Left ventricle myocardium inferior (tissue), 1 donor: ENCODE measurements around the gene PNMA8C. TPM values are rescaled to one million over a fixed set of nuclear protein-coding genes. Genes with fewer than 3 reads are reported as not detected.
A peak's percentile ranks its signal among the peaks of the same experiment; 100 is the strongest.
"Not testable (repeated sequence)": the region's sequence is repeated elsewhere in the genome, so short reads cannot be mapped to it uniquely, and the experiment has no call there.

ENCODE experiments used
- DNase-seq: peaks from one replicate; pipeline ENCODE4 v3.0.0-alpha.2; 2020
- H3K27ac ChIP-seq: fragments of 200-600 bp; replicated peaks from 2 replicates; pipeline ENCODE4 v1.8.0; 2021
- H3K27me3 ChIP-seq: fragments of 200-600 bp; 2 replicates; pipeline ENCODE4 v1.8.0; 2021; ENCODE audit warnings: low read depth
- H3K36me3 ChIP-seq: fragments of 200-600 bp; 2 replicates; pipeline ENCODE4 v1.8.0; 2021
- H3K4me1 ChIP-seq: fragments of 200-600 bp; 2 replicates; pipeline ENCODE4 v1.8.0; 2021
- H3K4me3 ChIP-seq: fragments of 200-600 bp; 2 replicates; pipeline ENCODE4 v1.8.0; 2021; ENCODE audit warnings: mild to moderate bottlenecking, moderate library complexity
- H3K9me3 ChIP-seq: fragments of 200-600 bp; replicated peaks from 2 replicates; pipeline ENCODE4 v1.8.0; 2021
- CTCF ChIP-seq: fragments of 200-600 bp; IDR thresholded peaks from 2 replicates; pipeline ENCODE4 v1.8.0; 2021; ENCODE audit warnings: antibody characterized with exemption, mild to moderate bottlenecking, borderline replicate concordance
- intact Hi-C: fragments of 100-400 bp; cut with micrococcal nuclease; formaldehyde crosslinking; loops from one replicate; pipeline ENCODE4 v1.11.0; 2022
- total RNA-seq: library from RNA; stranded (reverse); fragmentation: NEBNext Ultra II Directional; extraction: Animal tissue kit (Norgen Biotek cat#: 25700); gene quantifications from one replicate; pipeline ENCODE4 v1.2.1, GENCODE V29; 2021
- donor health status: DM: no; HTN: yes; CAD: no; lungs with severe emphysema.

Gene PNMA8C
- total RNA-seq, 1 donor from 2014 or later: not detected

DNA sequence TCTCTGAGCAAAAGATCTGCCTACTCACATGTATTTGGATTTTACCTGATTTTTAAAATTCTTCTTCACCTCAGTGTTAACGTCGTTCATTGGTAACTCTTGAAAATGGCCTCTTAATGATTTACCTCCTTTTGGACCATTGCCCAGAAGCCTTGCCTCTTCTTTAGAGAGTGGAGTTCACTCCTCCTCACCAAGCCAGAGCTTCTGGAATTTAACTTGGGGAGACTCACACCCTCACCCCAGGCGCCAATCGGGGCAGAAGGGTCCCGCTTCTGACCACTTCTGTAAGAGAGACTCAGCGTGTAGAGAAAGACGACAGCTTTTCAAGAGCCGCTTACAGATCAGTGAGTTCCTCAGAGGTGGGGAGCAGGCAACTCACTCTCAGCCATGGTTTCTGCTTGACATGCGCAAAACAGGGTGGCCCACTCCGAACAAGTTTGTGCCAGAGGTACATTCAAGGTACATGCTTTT lies 2.7 kb downstream of the PNMA8C start:
- intact Hi-C loops: no loop called here
- no peak for DNase-seq
- peaks cover 29% of the 10 kb centered on the region for H3K27me3 ChIP-seq
- no peaks in the 10 kb centered on the region for H3K36me3 ChIP-seq
- H3K4me3 ChIP-seq: peak overlapping the region; percentile 72
- H3K4me1 ChIP-seq: peaks cover 31% of the 10 kb centered on the region
- TF ChIP-seq CTCF: no peak
- peak overlapping the region; percentile 70 for H3K27ac ChIP-seq
- no peaks in the 10 kb centered on the region for H3K9me3 ChIP-seq

- no peaks in the 10 kb centered on the region for H3K36me3 ChIP-seq
- H3K4me1 ChIP-seq: peaks cover 21% of the 10 kb centered on the region
- no peak for TF ChIP-seq CTCF
- H3K4me3 ChIP-seq: no peak overlapping the region
- no peaks in the 10 kb centered on the region for H3K9me3 ChIP-seq
- DNase-seq: no peak
- no peak overlapping the region for H3K27ac ChIP-seq
- peaks cover 25% of the 10 kb centered on the region for H3K27me3 ChIP-seq
- intact Hi-C loops: no loop called here
Observed at GRCh38 chr19:46423188-46423587, 5.5 kb downstream of the PNMA8C start.

DNA sequence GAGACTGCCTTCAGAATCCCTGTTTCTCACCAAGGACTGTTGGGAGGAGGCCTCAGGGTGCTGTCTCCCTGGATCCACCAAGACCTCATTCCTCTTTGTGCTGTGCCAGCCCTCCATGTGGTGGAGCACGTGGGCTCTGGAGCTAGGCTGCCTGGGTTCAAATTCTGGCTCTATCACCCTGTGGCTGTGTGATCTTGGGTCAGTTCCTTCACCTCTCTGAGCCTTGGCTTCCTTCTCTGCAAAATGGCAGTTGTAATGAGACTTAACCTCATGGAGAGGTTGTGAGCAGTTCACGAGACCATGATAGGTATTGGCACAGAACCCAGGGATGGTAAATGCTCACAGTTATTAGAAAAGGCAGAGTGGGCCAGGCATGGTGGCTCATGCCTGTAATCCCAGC lies 6.4 kb downstream of the PNMA8C start:
- Histone ChIP-seq H3K9me3 (no peaks in the 10 kb centered on the region), H3K36me3 (no peaks in the 10 kb centered on the region), H3K4me3 (no peak overlapping the region), H3K27me3 (peaks cover 18% of the 10 kb centered on the region), H3K4me1 (peaks cover 20% of the 10 kb centered on the region), H3K27ac (no peak overlapping the region)
- no peak for TF ChIP-seq CTCF
- no peak for DNase-seq
- intact Hi-C loops: no loop called here

DNA sequence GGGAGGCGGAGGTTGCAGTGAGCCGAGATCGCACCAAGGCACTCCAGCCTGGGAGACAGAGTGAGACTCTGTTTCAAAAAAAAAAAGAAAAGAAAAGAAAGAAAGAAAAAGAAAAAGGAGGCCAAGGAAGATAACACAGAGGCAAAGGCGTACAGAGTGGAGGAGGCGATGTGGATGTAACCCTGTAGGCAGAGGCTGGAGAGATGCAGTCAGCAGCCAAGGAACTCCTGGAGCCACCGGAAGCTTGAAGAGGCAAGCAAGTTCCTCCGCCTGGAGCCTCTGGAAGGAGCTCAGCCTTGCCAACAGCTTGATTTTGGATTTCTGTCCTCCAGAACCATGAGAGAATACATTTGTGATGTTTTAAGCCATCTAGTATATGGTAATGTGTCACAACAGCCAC lies 8.7 kb downstream of the PNMA8C start:
- Histone ChIP-seq H3K4me1 (peaks cover 20% of the 10 kb centered on the region), H3K36me3 (no peaks in the 10 kb centered on the region), H3K27me3 (peaks cover 23% of the 10 kb centered on the region), H3K4me3 (no peak overlapping the region), H3K27ac (no peak overlapping the region), H3K9me3 (no peaks in the 10 kb centered on the region)
- no peak for TF ChIP-seq CTCF
- intact Hi-C loops: no loop called here
- DNase-seq: no peak

- H3K9me3 ChIP-seq, H3K36me3 ChIP-seq, intact Hi-C loops: not testable (repeated sequence)
- Histone ChIP-seq H3K4me3 (peak overlapping the region; percentile 57), H3K27me3 (peaks cover 46% of the 10 kb centered on the region), H3K4me1 (peaks cover 38% of the 10 kb centered on the region), H3K27ac (peak overlapping the region; percentile 59)
- DNase-seq: peak; percentile 89
Observed at GRCh38 chr19:46415804-46416709, 12.7 kb downstream of the PNMA8C start.

GRCh38 chr19:46414899-46415298 lies 13.8 kb downstream of the PNMA8C start:
- H3K4me3 ChIP-seq, intact Hi-C loops, H3K27ac ChIP-seq, H3K36me3 ChIP-seq, H3K9me3 ChIP-seq, DNase-seq: not testable (repeated sequence)
- Histone ChIP-seq H3K4me1 (peaks cover 50% of the 10 kb centered on the region), H3K27me3 (peaks cover 53% of the 10 kb centered on the region)
